ENCODE measurements around the gene ZNF224. TPM values are rescaled to one million over a fixed set of nuclear protein-coding genes. Genes with fewer than 3 reads are reported as not detected.

The ZNF224 gene
- polyA plus RNA-seq, 1 donor (not counting 4 experiments of a cell fraction or from before 2014, with no cell fraction given), result 17.5 TPM

GRCh38 chr19:44051650-44052402 lies 42.3 kb upstream of the ZNF224 start, which contains the start of gene ZNF223:
Gene ZNF223 (plus strand): TSS chr19:44052036. CDS start chr19:44055177, 3,141 bp downstream.
- H3K9me3 ChIP-seq (ENCODE audit: control insufficient read depth, low read depth, low read length), result no peaks in the 10 kb centered on the region
- dilution Hi-C loops (cut with MboI; ENCODE audit: extremely low pct_ligation_motif_present, low sequenced_read_pairs), result no loop called here

GRCh38 chr19:44055870-44056269 lies 38.3 kb upstream of the ZNF224 start:
- Histone ChIP-seq H3K4me2 (ENCODE audit: control insufficient read depth, extremely low read depth, insufficient read depth, low read depth, low read length) (no peak overlapping the region), H4K20me1 (ENCODE audit: control insufficient read depth, extremely low read depth, insufficient read depth, low read length) (no peaks in the 10 kb centered on the region), H2AFZ (ENCODE audit: control insufficient read depth, low read length) (no peak overlapping the region), H3K79me2 (ENCODE audit: control insufficient read depth, insufficient read depth, low read length) (peaks cover 3% of the 10 kb centered on the region), H3K27me3 (ENCODE audit: control insufficient read depth, extremely low read depth, insufficient read depth, low read length) (no peaks in the 10 kb centered on the region), H3K4me1 (ENCODE audit: control insufficient read depth, extremely low read depth, insufficient read depth, low read length) (peaks cover 5% of the 10 kb centered on the region), H3K9ac (ENCODE audit: control insufficient read depth, extremely low read depth, insufficient read depth, low read length) (no peak overlapping the region), H3K36me3 (ENCODE audit: control insufficient read depth in 2 of 2, extremely low read depth in 1 of 2, insufficient read depth in 2 of 2, low read length in 2 of 2) (peaks cover 3 to 5% of the 10 kb centered on the region in 2 experiments), H3K4me3 (ENCODE audit: control insufficient read depth in 2 of 3, extremely low read depth in 1 of 3, insufficient read depth in 2 of 3, low read depth in 1 of 3, low read length in 3 of 3) (no peak overlapping the region), H3K27ac (ENCODE audit: control insufficient read depth, insufficient read depth, low read length) (no peak overlapping the region), H3K9me1 (ENCODE audit: control insufficient read depth, extremely low read depth, insufficient read depth, low read length) (no peaks in the 10 kb centered on the region), H3K9me3 (ENCODE audit: control insufficient read depth, low read depth, low read length) (no peaks in the 10 kb centered on the region)
- no peak for DNase-seq (ENCODE audit: low read depth, low spot score)
- dilution Hi-C loops (cut with MboI; ENCODE audit: extremely low pct_ligation_motif_present, low sequenced_read_pairs), result no loop called here
- peak in 1 of 3 experiments; percentile 23 for TF ChIP-seq CTCF (optimal IDR thresholded peaks at IDR 0.05 in 1 of 3, IDR thresholded peaks at IDR 0.05 in 1 of 3, conservative IDR thresholded peaks at IDR 0.05 in 1 of 3; ENCODE audit: extremely low read depth in 1 of 3, insufficient read depth in 2 of 3, low read length in 3 of 3)
- TF ChIP-seq EZH2 (IDR thresholded peaks at IDR 0.05; ENCODE audit: low read length), result no peak
- no peak for FAIRE-seq

More at GRCh38 chr19:44051650-44052402, 42.3 kb upstream of the ZNF224 start, which contains the start of gene ZNF223:
- H3K36me3 ChIP-seq (ENCODE audit: control insufficient read depth in 2 of 2, extremely low read depth in 1 of 2, insufficient read depth in 2 of 2, low read length in 2 of 2), result peaks cover 1 to 3% of the 10 kb centered on the region in 2 experiments
- H3K27me3 ChIP-seq (ENCODE audit: control insufficient read depth, extremely low read depth, insufficient read depth, low read length), result no peaks in the 10 kb centered on the region
- peak within 1 kb of the TSS; percentile 68 for H3K4me2 ChIP-seq (ENCODE audit: control insufficient read depth, extremely low read depth, insufficient read depth, low read depth, low read length)
- FAIRE-seq (peak; percentile 99), DNase-seq (ENCODE audit: low read depth, low spot score) (peak; percentile 54)
- H3K79me2 ChIP-seq (ENCODE audit: control insufficient read depth, insufficient read depth, low read length), result peaks cover 3% of the 10 kb centered on the region
- H3K9me1 ChIP-seq (ENCODE audit: control insufficient read depth, extremely low read depth, insufficient read depth, low read length), result no peaks in the 10 kb centered on the region
- H3K4me3 ChIP-seq (ENCODE audit: control insufficient read depth in 2 of 3, extremely low read depth in 1 of 3, insufficient read depth in 2 of 3, low read depth in 1 of 3, low read length in 3 of 3), result peak within 1 kb of the TSS; percentile 71 to 92 (median 74)
- peaks cover 9% of the 10 kb centered on the region for H3K4me1 ChIP-seq (ENCODE audit: control insufficient read depth, extremely low read depth, insufficient read depth, low read length)
- TF ChIP-seq EZH2 (IDR thresholded peaks at IDR 0.05; ENCODE audit: low read length), result no peak
- TF ChIP-seq CTCF (optimal IDR thresholded peaks at IDR 0.05 in 1 of 3, IDR thresholded peaks at IDR 0.05 in 1 of 3, conservative IDR thresholded peaks at IDR 0.05 in 1 of 3; ENCODE audit: extremely low read depth in 1 of 3, insufficient read depth in 2 of 3, low read length in 3 of 3), result no peak
- no peaks in the 10 kb centered on the region for H4K20me1 ChIP-seq (ENCODE audit: control insufficient read depth, extremely low read depth, insufficient read depth, low read length)
- H3K9ac ChIP-seq (ENCODE audit: control insufficient read depth, extremely low read depth, insufficient read depth, low read length), result peak within 1 kb of the TSS; percentile 74
- peak within 1 kb of the TSS; percentile 92 for H2AFZ ChIP-seq (ENCODE audit: control insufficient read depth, low read length)
- peak within 1 kb of the TSS; percentile 65 for H3K27ac ChIP-seq (ENCODE audit: control insufficient read depth, insufficient read depth, low read length)

Data from keratinocyte (primary cell).